Measurements from ENCODE around the gene SH3RF3. TPM values are rescaled to one million over a fixed set of nuclear protein-coding genes. Genes with fewer than 3 reads are reported as not detected.

The SH3RF3 gene
- total RNA-seq, 3 donors from 2014 or later: 3.2 to 5.6 (median 4.6) TPM

GRCh38 chr2:109519513-109519912, 390.5 kb downstream of the SH3RF3 start:
- Histone ChIP-seq H3K36me3 (no peaks in the 10 kb centered on the region), H3K9me3 (no peaks in the 10 kb centered on the region), H3K27me3 (no peaks in the 10 kb centered on the region), H3K4me1 (no peaks in the 10 kb centered on the region), H3K27ac (no peak overlapping the region), H3K4me3 (no peak overlapping the region)
- intact Hi-C loops (cut with DNase I; ENCODE audit: low total_unique reads): loop anchor here (10.0 kb wide), 1 partner anchor 395 kb away; the partner anchor contains the start of gene SH3RF3
- no peak for DNase-seq (ENCODE audit: low spot score in 2 of 2)
- TF ChIP-seq CTCF (IDR thresholded peaks at IDR 0.05): no peak
- TF ChIP-seq POLR2AphosphoS5 (IDR thresholded peaks at IDR 0.05): no peak
- TF ChIP-seq POLR2A (IDR thresholded peaks at IDR 0.05): no peak

DNA sequence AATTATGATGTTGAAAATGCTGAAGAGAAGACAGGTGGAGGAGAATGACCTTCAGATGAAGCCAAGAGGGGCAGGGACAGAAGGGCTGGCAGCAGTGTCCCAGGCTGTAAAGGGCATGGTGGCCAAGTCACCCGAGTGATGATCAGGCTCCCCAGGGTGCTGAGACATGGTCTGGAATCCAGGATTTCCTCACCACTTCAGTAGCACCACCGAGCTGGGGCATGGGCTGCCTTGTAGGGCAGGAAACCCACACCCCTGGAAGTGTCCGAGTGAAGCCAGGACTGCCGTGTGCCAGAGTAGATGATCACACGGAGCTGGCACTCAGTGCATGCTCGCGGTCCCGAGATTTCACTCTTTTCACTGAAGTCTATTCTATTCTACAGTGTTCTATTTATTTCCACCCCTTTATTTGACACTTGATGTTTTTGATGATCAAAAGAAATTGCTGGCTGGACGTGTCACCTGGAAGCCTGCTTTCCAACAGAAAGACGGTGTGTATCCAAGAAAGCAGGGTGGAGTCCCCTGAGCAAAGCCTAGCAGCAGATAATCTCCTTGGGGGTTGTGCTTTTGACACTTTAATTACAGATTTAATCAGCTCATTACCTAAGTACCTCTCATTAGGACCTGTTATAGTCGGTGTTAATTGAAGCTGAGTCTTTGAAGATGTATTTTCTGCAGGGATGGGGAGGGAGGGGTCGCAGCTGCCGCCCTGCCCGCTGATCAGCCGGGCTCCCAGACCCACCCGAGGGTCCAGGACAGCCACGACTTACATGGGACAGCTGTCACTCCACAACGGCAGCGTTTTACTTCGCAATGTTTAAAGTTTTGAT, 392.4 kb downstream of the SH3RF3 start:
- intact Hi-C loops (cut with DNase I; ENCODE audit: low total_unique reads): no loop called here
- no peaks in the 10 kb centered on the region for H3K27me3 ChIP-seq
- H3K36me3 ChIP-seq: no peaks in the 10 kb centered on the region
- H3K4me1 ChIP-seq: no peaks in the 10 kb centered on the region
- no peaks in the 10 kb centered on the region for H3K9me3 ChIP-seq
- no peak overlapping the region for H3K27ac ChIP-seq
- no peak overlapping the region for H3K4me3 ChIP-seq
- no peak for TF ChIP-seq POLR2A (IDR thresholded peaks at IDR 0.05)
- DNase-seq (ENCODE audit: low spot score in 2 of 2): no peak

DNA sequence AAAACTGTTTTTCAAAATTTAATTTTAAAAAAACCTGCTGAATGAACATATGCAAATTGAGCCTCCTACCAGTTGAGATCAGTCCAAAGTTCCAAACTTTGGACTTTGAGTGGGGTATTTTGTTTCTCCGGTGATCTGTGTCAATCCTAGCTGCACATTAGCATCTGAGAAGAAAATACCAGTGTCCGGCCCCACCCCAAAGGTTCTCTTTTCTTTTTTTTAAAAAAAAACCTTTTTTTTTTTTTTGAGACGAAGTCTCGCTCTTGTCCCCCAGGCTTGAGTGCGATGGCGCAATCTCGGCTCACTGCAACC, 393.0 kb downstream of the SH3RF3 start:
- H3K4me1 ChIP-seq: no peaks in the 10 kb centered on the region
- H3K27ac ChIP-seq: no peak overlapping the region
- H3K36me3 ChIP-seq: no peaks in the 10 kb centered on the region
- DNase-seq (ENCODE audit: low spot score in 2 of 2): no peak
- no peak overlapping the region for H3K4me3 ChIP-seq
- intact Hi-C loops (cut with DNase I; ENCODE audit: low total_unique reads): no loop called here
- no peaks in the 10 kb centered on the region for H3K27me3 ChIP-seq
- TF ChIP-seq CTCF (IDR thresholded peaks at IDR 0.05) (no peak), POLR2A (IDR thresholded peaks at IDR 0.05) (no peak), POLR2AphosphoS5 (IDR thresholded peaks at IDR 0.05) (no peak)
- no peaks in the 10 kb centered on the region for H3K9me3 ChIP-seq

- H3K27me3 ChIP-seq: no peaks in the 10 kb centered on the region
- no peak for TF ChIP-seq CTCF (IDR thresholded peaks at IDR 0.05)
- TF ChIP-seq POLR2A (IDR thresholded peaks at IDR 0.05): no peak
- TF ChIP-seq POLR2AphosphoS5 (IDR thresholded peaks at IDR 0.05): no peak
- H3K4me1 ChIP-seq: no peaks in the 10 kb centered on the region
- H3K27ac ChIP-seq: no peak overlapping the region
- H3K36me3 ChIP-seq: no peaks in the 10 kb centered on the region
- DNase-seq (ENCODE audit: low spot score in 2 of 2): no peak
- intact Hi-C loops (cut with DNase I; ENCODE audit: low total_unique reads): no loop called here
- no peaks in the 10 kb centered on the region for H3K9me3 ChIP-seq
- no peak overlapping the region for H3K4me3 ChIP-seq
Measured at GRCh38 chr2:109523121-109523520, 394.1 kb downstream of the SH3RF3 start.

GRCh38 chr2:109523536-109524361, 394.7 kb downstream of the SH3RF3 start:
- TF ChIP-seq POLR2A (IDR thresholded peaks at IDR 0.05) (no peak), POLR2AphosphoS5 (IDR thresholded peaks at IDR 0.05) (no peak), CTCF (IDR thresholded peaks at IDR 0.05) (no peak)
- H3K27me3 ChIP-seq: no peaks in the 10 kb centered on the region
- no peak overlapping the region for H3K27ac ChIP-seq
- DNase-seq (ENCODE audit: low spot score in 2 of 2): no peak
- intact Hi-C loops (cut with DNase I; ENCODE audit: low total_unique reads): no loop called here
- H3K36me3 ChIP-seq: no peaks in the 10 kb centered on the region
- no peaks in the 10 kb centered on the region for H3K4me1 ChIP-seq
- H3K4me3 ChIP-seq: no peak overlapping the region
- no peaks in the 10 kb centered on the region for H3K9me3 ChIP-seq

Measured in breast epithelium (tissue), 4 donors.